NCI-H460 (cell line): ENCODE results near the gene EMC8. TPM values are rescaled to one million over a fixed set of nuclear protein-coding genes. Genes with fewer than 3 reads are reported as not detected.

Source experiments
- DNase-seq: peaks from one replicate; pipeline ENCODE4 v3.0.0-alpha.2; 2016; ENCODE audit warnings: low read depth; ENCODE audit errors: extremely low read depth
- total RNA-seq: library from RNA; depleted of rRNA; stranded (reverse); fragments of >200 nt; shearing (Covaris generic); gene quantifications from 2 replicates; pipeline ENCODE4 v1.2.3, GENCODE V29; 2014

The EMC8 gene
- total RNA-seq, 1 experiment from 2014 or later: 35.1 TPM

- DNase-seq: no peak
Measured at GRCh38 chr16:85793662-85794298, 5.6 kb downstream of the EMC8 start.

GRCh38 chr16:85789773-85790172 lies 9.6 kb downstream of the EMC8 start:
- no peak for DNase-seq

- no peak for DNase-seq
Measured at GRCh38 chr16:85788819-85789218, 10.5 kb downstream of the EMC8 start.

- no peak for DNase-seq
Measured at GRCh38 chr16:85785927-85786326, 13.4 kb downstream of the EMC8 start.

GRCh38 chr16:85784813-85785212 lies 14.5 kb downstream of the EMC8 start:
- no peak for DNase-seq

GRCh38 chr16:85783441-85783840 lies 15.9 kb downstream of the EMC8 start:
- DNase-seq: no peak

- no peak for DNase-seq
Measured at GRCh38 chr16:85782451-85782850, 16.9 kb downstream of the EMC8 start.

- no peak for DNase-seq
Measured at GRCh38 chr16:85781695-85782370, 17.5 kb downstream of the EMC8 start.

GRCh38 chr16:85781156-85781555 lies 18.2 kb downstream of the EMC8 start:
- no peak for DNase-seq

GRCh38 chr16:85780281-85780680 lies 19.1 kb downstream of the EMC8 start:
- DNase-seq: no peak

GRCh38 chr16:85778873-85779272 lies 20.5 kb downstream of the EMC8 start:
- no peak for DNase-seq

- no peak for DNase-seq
Measured at GRCh38 chr16:85777583-85778310, 21.6 kb downstream of the EMC8 start.

- no peak for DNase-seq
Measured at GRCh38 chr16:85774811-85775210, 24.5 kb downstream of the EMC8 start.

- no peak for DNase-seq
Measured at GRCh38 chr16:85774136-85774535, 25.2 kb downstream of the EMC8 start.

- DNase-seq: no peak
Measured at GRCh38 chr16:85773044-85773443, 26.3 kb downstream of the EMC8 start.

- no peak for DNase-seq
Measured at GRCh38 chr16:85770741-85771140, 28.6 kb downstream of the EMC8 start.

GRCh38 chr16:85768199-85768598 lies 31.1 kb downstream of the EMC8 start:
- DNase-seq: no peak

GRCh38 chr16:85767531-85767930 lies 31.8 kb downstream of the EMC8 start:
- DNase-seq: peak; percentile 69

- no peak for DNase-seq
Measured at GRCh38 chr16:85765767-85766166, 33.6 kb downstream of the EMC8 start.

- DNase-seq: no peak
Measured at GRCh38 chr16:85765211-85765610, 34.1 kb downstream of the EMC8 start.

- DNase-seq: no peak
Measured at GRCh38 chr16:85763616-85764015, 35.7 kb downstream of the EMC8 start.

GRCh38 chr16:85762970-85763369 lies 36.4 kb downstream of the EMC8 start:
- no peak for DNase-seq
